ENCODE results near the gene PILRA. TPM values are rescaled to one million over a fixed set of nuclear protein-coding genes. Genes with fewer than 3 reads are reported as not detected.

The PILRA gene
- total RNA-seq, 1 experiment from 2014 or later = 1.8 TPM

- peaks cover 26% of the 10 kb centered on the region for H3K4me1 Mint-ChIP-seq
- ChIA-PET POLR2A (no interaction called here), CTCF (no interaction called here)
Observed at GRCh38 chr7:100376066-100376465, 2.8 kb downstream of the PILRA start.

More at GRCh38 chr7:100376066-100376465, 2.8 kb downstream of the PILRA start:
- Mint-ChIP-seq H3K4me3 (no peak overlapping the region), H3K27ac (no peak overlapping the region), H3K9me3 (no peaks in the 10 kb centered on the region), H3K36me3 (no peaks in the 10 kb centered on the region), H3K27me3 (ENCODE audit: low read depth) (no peaks in the 10 kb centered on the region)
- ATAC-seq = no peak
- no peak for DNase-seq (ENCODE audit: low spot score)
- TF ChIP-seq ZNF121 (CRISPR knock-in tag; IDR thresholded peaks at IDR 0.05) = no peak
- no peak for TF ChIP-seq AR (CRISPR knock-in tag; IDR thresholded peaks at IDR 0.05)
- no peak for TF ChIP-seq TP53 (CRISPR knock-in tag; IDR thresholded peaks at IDR 0.05)
- TF ChIP-seq ZNF671 (CRISPR knock-in tag; IDR thresholded peaks at IDR 0.05) = no peak
- no peak for TF ChIP-seq SMAD3 (CRISPR knock-in tag; IDR thresholded peaks at IDR 0.05; ENCODE audit: borderline replicate concordance)
- TF ChIP-seq MLX (CRISPR knock-in tag; IDR thresholded peaks at IDR 0.05) = no peak
- TF ChIP-seq TEAD4 (CRISPR knock-in tag; IDR thresholded peaks at IDR 0.05) = no peak
- no peak for TF ChIP-seq AFF4 (CRISPR knock-in tag; IDR thresholded peaks at IDR 0.05; ENCODE audit: borderline replicate concordance)
- TF ChIP-seq MAX (CRISPR knock-in tag; IDR thresholded peaks at IDR 0.05) = no peak
- no peak for TF ChIP-seq CTCF (IDR thresholded peaks at IDR 0.05)
- no peak for TF ChIP-seq CDX4 (CRISPR knock-in tag; IDR thresholded peaks at IDR 0.05; ENCODE audit: borderline replicate concordance)

All from WTC11 (cell line).